Hematopoietic multipotent progenitor cell (in vitro differentiated cells): Measurements from ENCODE around the gene SNAP29. TPM values are rescaled to one million over a fixed set of nuclear protein-coding genes. Genes with fewer than 3 reads are reported as not detected.
A peak's percentile ranks its signal among the peaks of the same experiment; 100 is the strongest.
"Not testable (repeated sequence)": the region's sequence is repeated elsewhere in the genome, so short reads cannot be mapped to it uniquely, and the experiment has no call there.

Source experiments
- DNase-seq, 3 donors: peaks; one replicate each; pipeline ENCODE4 v3.0.0-alpha.2; 2011 to 2015; ENCODE audit warnings: low read depth in 2 of 3, low spot score in 2 of 3
- total RNA-seq: library from RNA; depleted of rRNA; stranded (reverse); fragments of >200 nt; gene quantifications from one replicate; pipeline ENCODE4 v1.2.3, GENCODE V29; 2012

Gene SNAP29
- total RNA-seq, 1 donor: 12.7 TPM

GRCh38 chr22:20890975-20891374 is 32.2 kb downstream of the SNAP29 start:
- DNase-seq: no peak

GRCh38 chr22:20897737-20898136 is 38.9 kb downstream of the SNAP29 start:
- not testable (repeated sequence) for DNase-seq

- no peak for DNase-seq
Observed at GRCh38 chr22:20899827-20900423, 41.1 kb downstream of the SNAP29 start.

- DNase-seq: not testable (repeated sequence)
Observed at GRCh38 chr22:20901093-20902033, 42.6 kb downstream of the SNAP29 start.

GRCh38 chr22:20903093-20903492 is 44.3 kb downstream of the SNAP29 start:
- DNase-seq: no peak

GRCh38 chr22:20904008-20904979 is 45.5 kb downstream of the SNAP29 start:
- no peak for DNase-seq

- DNase-seq: no peak
Observed at GRCh38 chr22:20904980-20905355, 46.2 kb downstream of the SNAP29 start.

- no peak for DNase-seq
Observed at GRCh38 chr22:20905415-20906386, 46.9 kb downstream of the SNAP29 start.

- DNase-seq: no peak
Observed at GRCh38 chr22:20906387-20906767, 47.6 kb downstream of the SNAP29 start.

GRCh38 chr22:20908717-20909116 is 49.9 kb downstream of the SNAP29 start:
- DNase-seq: not testable (repeated sequence)

- DNase-seq: no peak
Observed at GRCh38 chr22:20909543-20910303, 50.9 kb downstream of the SNAP29 start.

- DNase-seq: no peak
Observed at GRCh38 chr22:20912494-20912893, 53.7 kb downstream of the SNAP29 start.

- DNase-seq: peak; percentile 92 to 98 (median 98)
Observed at GRCh38 chr22:20916916-20917810, 58.4 kb downstream of the SNAP29 start, which contains the start of gene CRKL. Gene CRKL (plus strand): TSS chr22:20917407. CDS start chr22:20917935, 528 bp downstream.

GRCh38 chr22:20918663-20919218 is 59.9 kb downstream of the SNAP29 start:
- no peak for DNase-seq

- no peak for DNase-seq
Observed at GRCh38 chr22:20919718-20920117, 60.9 kb downstream of the SNAP29 start.

- DNase-seq: no peak
Observed at GRCh38 chr22:20920881-20921203, 62.0 kb downstream of the SNAP29 start.

- no peak for DNase-seq
Observed at GRCh38 chr22:20922141-20922751, 63.4 kb downstream of the SNAP29 start.
